ENCODE measurements around the gene PCBD2. TPM values are rescaled to one million over a fixed set of nuclear protein-coding genes. Genes with fewer than 3 reads are reported as not detected.
A peak's percentile ranks its signal among the peaks of the same experiment; 100 is the strongest.

Gene PCBD2
- total and polyA plus RNA-seq, 7 donors, result 4.2 to 10.8 (median 7.8) TPM

- DNase-seq, result peak; percentile 46
- TF ChIP-seq POLR2AphosphoS5 (IDR thresholded peaks at IDR 0.05), result no peak
- TF ChIP-seq POLR2A (IDR thresholded peaks at IDR 0.05), result no peak
- no peaks in the 10 kb centered on the region for H3K27me3 ChIP-seq
- intact Hi-C loops (cut with DNase I), result no loop called here
- no peaks in the 10 kb centered on the region for H3K9me3 ChIP-seq
- H3K27ac ChIP-seq, result no peak overlapping the region
- 94% methylated on average over 2 of the region's 2 CpGs for WGBS, 2 donors
- no peak overlapping the region for H3K4me3 ChIP-seq
- H3K36me3 ChIP-seq, result no peaks in the 10 kb centered on the region
- peaks cover 0 to 31% (median 24%) of the 10 kb centered on the region in 4 donors for H3K4me1 ChIP-seq
Measured at GRCh38 chr5:135012033-135012588, 107.2 kb downstream of the PCBD2 start.

Small RNA genes lying within 50 kb of the gene (small RNA-seq; reads per million reads assigned to genes)
- gene MIR4461, result 0 reads per million in 3 donors
- 0 to 0.06 (median 0) reads per million in 3 donors for gene MTND3P25
- gene MTND4LP30, result 0 reads per million in 3 donors

Other genes with a start within 250 kb of the PCBD2 start
- 10 to 100 TPM; 60.5 to 81.3 (median 65.1) TPM for gene CAMLG, start 166.6 kb upstream of the PCBD2 start, total RNA-seq
- 10 to 100 TPM; 27.0 to 54.7 (median 28.9) TPM for gene CAMLG, start 166.6 kb upstream of the PCBD2 start, polyA plus RNA-seq
- gene DDX46, start 146.4 kb upstream of the PCBD2 start, total RNA-seq, result 10 to 100 TPM; 35.0 to 53.6 (median 41.9) TPM
- 10 to 100 TPM; 11.4 to 26.4 (median 13.2) TPM for gene DDX46, start 146.4 kb upstream of the PCBD2 start, polyA plus RNA-seq
- 10 to 100 TPM; 38.0 to 82.0 (median 70.8) TPM for gene C5orf24, start 59.2 kb upstream of the PCBD2 start, total RNA-seq
- 10 to 100 TPM; 12.6 to 15.7 (median 15.0) TPM for gene C5orf24, start 59.2 kb upstream of the PCBD2 start, polyA plus RNA-seq
- 100 to 1,000 TPM in 2 of 4 donors, 10 to 100 TPM in 2; 69.0 to 123 (median 95.4) TPM for gene TXNDC15, start 30.8 kb upstream of the PCBD2 start, total RNA-seq
- gene TXNDC15, start 30.8 kb upstream of the PCBD2 start, polyA plus RNA-seq, result 10 to 100 TPM; 13.6 to 43.6 (median 24.6) TPM
- gene CATSPER3, start 62.8 kb downstream of the PCBD2 start, total RNA-seq, result 1 to 10 TPM in 1 of 4 donors, not detected in 3; 1.4 TPM
- gene CATSPER3, start 62.8 kb downstream of the PCBD2 start, polyA plus RNA-seq, result 1 to 10 TPM in 1 of 3 donors, under 1 TPM in 1, not detected in 1; 0.57 to 1.2 TPM
- 1 to 10 TPM; 1.6 to 5.8 (median 3.5) TPM for gene PITX1, start 129.1 kb downstream of the PCBD2 start, total RNA-seq
- 1 to 10 TPM; 6.0 to 7.2 (median 6.3) TPM for gene PITX1, start 129.1 kb downstream of the PCBD2 start, polyA plus RNA-seq

All from sigmoid colon (tissue), 7 donors.